ENCODE measurements around the gene PPL.

PPL gene

GRCh38 chr16:4904942-4905615 lies 31.9 kb downstream of the PPL start:
- no peak for DNase-seq (ENCODE audit: low read depth)
- TF ChIP-seq CTCF (IDR thresholded peaks at IDR 0.05; ENCODE audit: low read length, missing control alignments): no peak
- H3K4me3 ChIP-seq (replicated peaks; ENCODE audit: low read depth, low read length): no peak overlapping the region

- DNase-seq (ENCODE audit: low read depth): no peak
- H3K4me3 ChIP-seq (replicated peaks; ENCODE audit: low read depth, low read length): no peak overlapping the region
- no peak for TF ChIP-seq CTCF (IDR thresholded peaks at IDR 0.05; ENCODE audit: low read length, missing control alignments)
Measured at GRCh38 chr16:4904108-4904941, 32.6 kb downstream of the PPL start.

DNA sequence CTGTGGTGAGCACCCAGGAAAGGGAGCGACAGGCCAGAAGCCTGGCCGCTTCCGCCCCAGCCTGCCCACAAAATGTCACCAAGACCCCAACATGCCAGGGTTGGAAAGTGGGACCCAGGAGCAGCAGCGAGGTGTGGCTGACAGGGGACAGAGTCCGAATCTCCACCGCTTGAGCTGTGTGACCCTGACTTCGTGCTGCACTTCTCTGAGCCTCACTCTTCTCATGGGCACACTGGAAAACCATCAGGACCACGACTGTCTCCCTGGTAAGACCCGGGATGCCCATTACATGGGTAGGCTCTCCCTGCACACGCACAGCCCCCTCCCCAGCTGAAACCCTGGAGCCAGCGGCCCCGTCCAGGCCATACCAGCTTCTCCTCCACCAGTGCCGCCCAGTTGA lies 34.9 kb downstream of the PPL start:
- no peak for DNase-seq (ENCODE audit: low read depth)
- H3K4me3 ChIP-seq (replicated peaks; ENCODE audit: low read depth, low read length): no peak overlapping the region
- TF ChIP-seq CTCF (IDR thresholded peaks at IDR 0.05; ENCODE audit: low read length, missing control alignments): no peak

GRCh38 chr16:4900750-4901149 lies 36.2 kb downstream of the PPL start:
- no peak for DNase-seq (ENCODE audit: low read depth)
- no peak for TF ChIP-seq CTCF (IDR thresholded peaks at IDR 0.05; ENCODE audit: low read length, missing control alignments)
- H3K4me3 ChIP-seq (replicated peaks; ENCODE audit: low read depth, low read length): no peak overlapping the region

DNA sequence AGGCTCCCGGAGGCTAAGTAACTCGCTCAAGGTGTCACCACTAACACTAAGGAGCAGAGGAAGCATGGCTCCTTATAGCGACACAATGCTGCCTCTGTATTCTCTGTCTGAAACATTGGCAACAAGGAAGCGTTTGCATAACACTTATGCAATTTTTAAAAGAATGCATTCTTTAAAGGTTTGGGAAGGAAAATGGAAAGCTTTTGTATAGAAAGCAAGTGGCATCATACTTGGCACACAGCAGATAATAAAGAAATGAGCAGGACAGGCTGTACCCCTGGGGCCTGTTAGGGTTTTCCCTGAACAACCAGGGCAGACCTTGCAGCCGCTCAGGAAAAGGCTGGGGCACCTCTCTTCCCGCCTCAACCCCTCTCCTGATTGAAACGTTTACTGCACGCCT lies 36.9 kb downstream of the PPL start:
- peak; percentile 39 for DNase-seq (ENCODE audit: low read depth)
- H3K4me3 ChIP-seq (replicated peaks; ENCODE audit: low read depth, low read length): no peak overlapping the region
- no peak for TF ChIP-seq CTCF (IDR thresholded peaks at IDR 0.05; ENCODE audit: low read length, missing control alignments)

GRCh38 chr16:4899474-4899846 lies 37.5 kb downstream of the PPL start:
- no peak for TF ChIP-seq CTCF (IDR thresholded peaks at IDR 0.05; ENCODE audit: low read length, missing control alignments)
- no peak overlapping the region for H3K4me3 ChIP-seq (replicated peaks; ENCODE audit: low read depth, low read length)
- DNase-seq (ENCODE audit: low read depth): no peak

Data from fibroblast of pulmonary artery (primary cell).